T-helper 2 cell (primary cell): ENCODE data around the gene CDR2L.

Experiments used
- DNase-seq, 5 experiments: peaks; one replicate each; pipeline versions ENCODE4 v3.0.0 to v3.0.0-alpha.2; 2012 to 2022
- total RNA-seq, 2 donors: gene quantifications; one replicate each; lab custom pipeline; 2026; lab: John Stamatoyannopoulos, UW

The CDR2L gene
- total RNA-seq = 0.31 to 0.34 reads per million in 2 donors

DNA sequence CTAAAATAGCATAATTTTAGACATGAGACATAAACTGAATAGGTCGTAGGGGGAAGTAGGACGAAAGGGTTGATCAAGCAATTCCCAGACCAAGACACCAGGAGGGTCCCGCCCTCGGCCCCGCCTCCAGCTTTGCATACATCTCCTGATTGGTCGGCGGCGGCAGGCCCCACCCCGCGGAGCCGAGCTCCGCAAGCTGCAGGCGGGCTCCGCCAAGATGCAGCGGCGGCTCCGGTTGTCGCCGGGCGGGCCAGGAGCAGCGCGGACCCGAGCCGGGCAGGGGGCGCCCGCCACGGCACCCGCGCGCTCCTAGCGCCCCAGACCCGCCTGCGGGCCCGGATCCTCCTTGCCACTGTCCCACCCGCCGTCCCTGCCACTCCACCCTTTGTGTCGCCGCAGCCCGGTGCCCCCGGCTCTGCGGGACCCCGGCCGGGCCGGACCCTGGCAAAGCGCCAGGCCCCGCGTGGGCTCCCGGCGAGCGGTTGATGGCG is at the start of gene CDR2L:
Gene CDR2L (plus strand): TSS at position 215 of the 491 bp plus-strand sequence. CDS start 412 bp downstream, outside the sequence.
- peak; percentile 86 to 90 (median 87) for DNase-seq

DNA sequence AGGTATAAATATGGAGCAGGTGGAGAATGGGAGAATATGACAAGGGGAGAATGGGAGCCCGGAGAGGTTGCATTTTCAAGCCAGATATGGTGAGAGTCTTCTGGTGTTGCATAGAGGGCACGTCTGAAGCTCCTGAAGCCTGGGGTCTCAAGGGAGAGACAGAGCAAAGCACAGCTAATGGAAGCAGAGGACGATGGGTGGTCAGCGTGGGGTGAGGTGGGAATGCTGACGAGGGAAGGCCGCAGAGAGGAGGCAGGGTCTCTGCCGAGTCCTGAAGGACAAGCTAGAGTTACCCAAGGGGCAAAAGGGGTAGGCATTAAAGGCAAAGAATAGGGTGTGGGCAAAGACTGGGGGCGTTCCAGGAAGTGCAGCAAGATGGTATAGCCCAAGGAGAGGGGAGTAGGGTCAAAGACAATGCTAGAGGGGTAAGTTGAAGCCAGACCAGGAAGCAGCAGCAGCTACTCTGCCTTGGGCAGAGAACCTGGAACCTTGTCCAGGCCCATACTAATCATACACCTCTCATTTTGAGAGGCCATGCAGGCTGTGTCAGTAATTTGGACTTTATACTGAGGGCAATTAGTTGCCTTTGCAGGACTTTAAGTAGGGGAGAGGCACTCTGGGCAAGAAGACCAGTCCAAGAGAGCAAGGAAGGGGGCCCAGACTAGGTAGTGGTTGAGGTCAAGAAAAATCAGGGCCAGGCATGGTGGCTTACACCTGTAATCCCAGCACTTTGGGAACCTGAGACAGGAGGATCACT is 49.1 kb upstream of the CDR2L start:
- DNase-seq = no peak

DNA sequence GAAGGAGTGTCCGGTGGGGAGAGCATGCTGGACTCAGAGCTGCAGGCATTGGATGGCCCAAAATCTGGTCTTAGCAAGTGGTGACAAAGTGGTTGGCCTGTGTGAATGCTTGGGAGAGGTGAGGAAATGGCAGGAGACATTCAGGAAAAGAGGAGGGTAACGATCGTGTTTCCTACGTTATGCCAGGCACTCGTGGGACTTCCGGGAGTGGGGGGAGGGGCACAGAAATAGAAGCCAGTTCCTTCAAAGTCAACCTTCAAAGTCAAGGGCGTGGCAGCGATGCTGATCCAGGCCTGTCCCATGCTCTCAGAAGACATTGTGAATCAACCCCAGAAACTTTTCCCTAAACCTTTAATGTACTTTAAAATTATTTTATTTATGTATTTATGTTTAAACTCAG is 47.9 kb upstream of the CDR2L start:
- DNase-seq = no peak

- no peak for DNase-seq
Measured at GRCh38 chr17:74941128-74941725, 46.2 kb upstream of the CDR2L start.

DNA sequence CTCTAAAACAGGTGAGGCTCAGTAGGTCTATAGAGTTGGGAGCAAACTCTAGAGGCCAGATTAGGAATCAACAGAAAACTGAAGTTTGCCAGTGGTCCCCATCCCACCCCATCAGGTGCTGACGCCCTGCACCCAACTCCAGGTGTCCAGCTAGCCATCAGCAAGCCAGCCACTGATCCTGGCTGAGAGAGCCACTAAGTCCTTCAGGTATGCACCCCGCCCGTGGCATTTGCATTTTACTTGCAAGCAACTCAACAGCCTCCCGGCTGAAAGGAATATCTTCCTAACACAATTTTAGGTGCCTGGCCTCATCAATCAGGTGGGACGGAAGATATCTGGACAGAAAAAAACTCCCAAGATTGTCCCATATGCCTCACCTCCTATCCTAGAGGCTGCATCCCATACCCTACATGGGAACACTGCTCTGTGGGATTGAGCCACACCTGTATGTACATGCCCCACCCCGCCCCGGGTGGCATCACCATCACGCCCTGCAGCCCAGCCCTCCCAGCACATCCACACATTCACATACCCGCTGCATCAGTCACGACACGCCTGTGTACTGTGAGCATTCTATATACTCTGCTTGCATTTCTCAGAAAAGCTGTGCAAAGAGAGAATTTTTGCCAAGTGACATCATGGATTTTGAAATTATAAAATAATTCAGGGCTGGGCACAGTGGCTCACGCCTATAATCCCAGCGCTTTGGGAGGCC is 43.5 kb upstream of the CDR2L start:
- DNase-seq = no peak

- no peak for DNase-seq
Measured at GRCh38 chr17:74945543-74945942, 41.9 kb upstream of the CDR2L start.

DNA sequence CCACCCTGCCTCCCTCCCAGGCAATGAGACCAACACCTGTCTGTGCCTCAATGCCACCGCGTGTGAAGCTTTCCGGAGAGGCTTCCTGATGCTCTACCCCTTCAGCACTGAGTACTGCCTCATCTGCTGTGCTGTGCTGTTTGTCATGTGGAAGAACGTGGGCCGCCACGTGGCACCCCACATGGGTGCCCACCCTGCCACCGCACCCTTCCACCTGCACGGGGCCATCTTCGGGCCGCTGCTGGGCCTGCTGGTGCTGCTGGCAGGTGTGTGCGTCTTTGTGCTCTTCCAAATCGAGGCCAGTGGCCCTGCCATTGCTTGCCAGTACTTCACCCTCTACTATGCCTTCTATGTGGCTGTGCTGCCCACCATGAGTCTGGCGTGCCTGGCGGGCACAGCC is 40.8 kb upstream of the CDR2L start:
- DNase-seq = no peak

DNA sequence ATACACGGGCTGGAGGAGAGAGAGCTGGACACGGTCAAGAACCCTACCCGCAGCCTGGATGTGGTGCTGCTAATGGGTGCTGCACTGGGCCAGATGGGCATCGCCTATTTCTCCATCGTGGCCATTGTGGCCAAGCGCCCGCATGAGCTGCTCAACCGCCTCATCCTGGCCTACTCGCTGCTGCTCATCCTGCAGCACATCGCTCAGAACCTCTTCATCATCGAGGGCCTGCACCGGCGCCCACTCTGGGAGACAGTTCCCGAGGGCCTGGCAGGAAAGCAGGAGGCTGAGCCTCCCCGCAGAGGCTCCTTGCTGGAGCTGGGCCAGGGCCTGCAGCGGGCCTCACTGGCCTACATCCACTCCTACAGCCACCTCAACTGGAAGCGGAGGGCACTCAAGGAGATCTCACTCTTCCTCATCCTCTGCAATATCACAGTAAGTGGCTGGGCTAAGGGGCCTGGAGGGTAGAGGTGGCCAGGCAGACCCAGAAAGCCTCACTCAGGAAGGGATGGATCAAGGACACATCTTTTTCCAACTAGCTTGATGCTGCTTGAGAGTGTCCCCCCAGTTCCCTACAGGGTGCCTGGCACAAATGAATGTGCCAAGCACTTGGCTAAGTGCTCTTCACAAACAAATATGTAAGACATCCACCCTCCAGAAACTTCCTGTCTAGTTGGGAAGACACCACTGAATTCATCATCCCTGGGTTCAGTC is 40.2 kb upstream of the CDR2L start:
- DNase-seq = no peak

DNA sequence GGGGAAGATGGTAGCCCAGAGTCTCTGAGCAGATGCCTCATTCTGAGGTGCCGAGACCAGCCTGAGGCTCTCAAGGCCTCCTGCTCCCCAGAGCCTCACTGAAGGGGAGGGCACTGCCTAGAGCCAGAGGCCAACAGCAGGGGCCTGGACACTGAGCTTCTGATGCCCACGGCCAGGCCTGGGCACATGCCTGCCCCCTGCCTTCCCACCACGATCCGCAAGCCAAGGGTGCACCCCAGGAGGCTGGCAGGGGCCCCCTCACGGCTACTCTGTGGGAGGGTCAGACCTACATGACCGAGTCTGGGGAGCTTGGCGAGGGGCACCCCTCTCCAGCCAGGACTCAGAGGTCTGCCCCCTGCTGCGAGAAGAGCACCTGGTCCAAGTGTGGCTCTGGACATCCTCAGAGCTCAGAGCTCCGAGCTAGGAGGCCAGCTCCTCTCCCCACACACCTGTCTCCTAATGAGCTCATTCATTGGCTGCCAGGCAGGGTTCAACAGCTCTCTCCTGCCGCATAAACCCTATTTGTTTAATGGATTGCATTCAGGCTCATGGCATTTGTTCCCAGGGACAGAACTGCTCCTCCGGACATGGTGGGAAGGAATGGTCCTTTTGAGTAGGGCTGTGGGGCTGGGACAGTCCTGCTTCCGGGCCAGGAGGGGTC is 37.8 kb upstream of the CDR2L start:
- no peak for DNase-seq

- DNase-seq = no peak
Measured at GRCh38 chr17:74950207-74950606, 37.2 kb upstream of the CDR2L start.

DNA sequence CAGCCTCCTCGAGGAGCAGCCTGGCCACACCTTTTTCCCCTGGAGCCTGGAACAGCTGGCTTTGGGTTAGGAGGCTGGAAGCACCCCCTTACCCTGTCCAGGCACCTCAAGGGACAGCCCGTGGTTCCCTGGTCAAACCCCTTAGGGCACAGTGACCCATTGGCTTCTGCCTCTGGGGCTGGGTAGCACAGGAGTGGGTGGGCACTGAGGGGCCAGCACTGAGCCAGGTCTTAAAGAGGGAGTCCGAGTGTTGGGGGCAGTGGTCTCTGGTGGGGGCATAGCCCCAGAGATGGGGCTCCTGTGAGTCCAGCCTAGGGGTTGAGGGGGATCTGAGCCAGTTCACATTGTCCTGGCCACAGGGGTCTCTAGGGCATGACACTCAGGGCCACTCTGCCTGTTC is 36.4 kb upstream of the CDR2L start:
- no peak for DNase-seq

- DNase-seq = no peak
Measured at GRCh38 chr17:74951680-74952421, 35.6 kb upstream of the CDR2L start.

DNA sequence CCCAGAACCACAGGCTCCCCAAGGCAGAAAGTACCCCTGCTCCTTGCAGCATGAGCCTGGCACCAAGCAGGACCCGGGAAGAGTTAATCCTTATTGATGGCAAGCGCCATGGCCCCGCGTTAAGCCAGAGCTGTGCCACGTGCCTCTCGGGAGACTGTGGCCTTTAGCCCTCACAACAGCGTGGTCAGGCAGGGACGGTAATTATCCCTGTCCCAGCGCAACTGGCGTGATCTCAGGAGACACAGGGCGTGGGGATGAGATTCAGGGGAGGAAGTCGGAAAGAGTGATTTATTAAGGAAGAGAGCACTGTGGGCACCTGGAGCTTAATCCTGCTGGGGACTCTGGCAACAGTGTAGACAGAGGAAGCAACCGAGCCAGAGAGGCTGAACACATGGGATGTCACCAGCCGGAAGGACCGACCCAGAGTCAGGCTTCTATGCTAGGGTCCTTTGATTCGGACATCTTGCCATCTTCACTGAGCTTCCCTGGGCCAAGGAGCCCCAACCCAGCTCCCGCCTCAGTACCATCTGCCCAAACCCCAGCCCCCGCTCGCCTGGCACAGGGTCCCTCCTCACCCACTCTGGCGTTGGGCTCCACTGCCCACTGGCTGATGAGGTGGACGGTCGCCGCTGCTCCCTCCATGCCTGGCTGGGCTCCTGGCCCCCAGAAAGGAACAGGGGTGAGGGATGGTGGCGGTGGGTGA is 34.9 kb upstream of the CDR2L start:
- DNase-seq = no peak

DNA sequence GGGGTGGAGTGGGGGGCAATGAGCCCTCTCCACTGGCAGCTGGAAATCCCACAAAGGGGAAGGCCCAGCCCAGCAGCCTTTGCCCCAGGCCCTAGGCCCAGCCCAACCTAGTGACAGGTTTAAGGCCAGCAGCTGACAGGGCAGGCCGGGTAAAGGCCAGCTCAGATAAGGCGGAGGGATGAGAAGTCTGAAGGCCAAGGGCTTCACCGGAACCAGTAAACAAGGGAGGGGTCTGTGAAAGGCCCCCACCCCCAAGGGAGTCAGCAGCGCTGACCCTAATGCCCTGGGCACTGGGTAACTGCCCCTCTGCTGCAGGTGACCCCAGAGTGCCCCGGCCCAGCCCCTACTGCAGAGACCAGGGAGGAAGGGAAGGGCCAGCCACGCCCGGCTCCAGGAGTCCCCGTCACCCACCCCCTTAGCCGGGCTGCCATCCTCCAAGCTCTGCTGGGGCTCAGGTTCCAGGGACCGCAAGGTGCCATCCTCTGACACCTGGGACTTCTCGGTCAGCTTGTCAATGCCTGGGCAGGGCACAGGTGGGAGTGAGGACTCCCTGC is 34.2 kb upstream of the CDR2L start:
- no peak for DNase-seq

- DNase-seq = no peak
Measured at GRCh38 chr17:74954115-74954514, 33.3 kb upstream of the CDR2L start.

DNA sequence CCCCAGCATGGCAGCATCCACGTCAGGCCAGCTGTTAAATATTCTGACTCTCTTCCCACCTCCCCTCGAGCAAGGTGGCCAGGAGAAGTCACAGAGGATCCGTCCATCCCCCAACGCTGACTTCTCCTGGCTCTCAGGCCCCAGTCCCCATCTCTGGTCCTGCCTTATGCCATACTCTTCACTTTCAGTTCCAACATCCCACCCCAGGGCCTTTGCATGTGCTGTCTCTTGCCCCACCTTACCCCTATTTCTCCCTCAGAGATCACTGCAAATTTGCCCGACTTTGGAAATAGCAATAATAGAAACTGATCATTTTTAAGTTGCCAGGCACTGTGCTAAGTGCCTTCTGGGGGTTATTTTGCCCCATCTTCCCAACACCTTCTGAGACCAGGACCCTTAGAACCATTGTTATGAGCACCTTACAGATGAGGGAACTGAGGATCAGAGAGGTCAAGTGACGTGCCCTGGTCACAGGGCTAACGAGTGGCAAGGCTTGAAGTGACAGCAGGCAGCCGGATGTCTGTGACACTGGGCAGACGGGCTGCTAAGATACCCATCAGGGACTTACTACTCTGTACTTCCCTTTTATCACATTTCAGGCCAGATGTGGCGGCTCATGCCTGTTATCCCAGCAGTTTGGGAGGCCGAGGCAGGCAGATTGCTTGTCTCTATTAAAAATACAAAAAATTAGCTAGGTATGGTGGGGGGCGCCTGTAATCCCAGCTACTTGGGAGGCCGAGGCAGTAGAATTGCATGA is 32.6 kb upstream of the CDR2L start:
- no peak for DNase-seq

DNA sequence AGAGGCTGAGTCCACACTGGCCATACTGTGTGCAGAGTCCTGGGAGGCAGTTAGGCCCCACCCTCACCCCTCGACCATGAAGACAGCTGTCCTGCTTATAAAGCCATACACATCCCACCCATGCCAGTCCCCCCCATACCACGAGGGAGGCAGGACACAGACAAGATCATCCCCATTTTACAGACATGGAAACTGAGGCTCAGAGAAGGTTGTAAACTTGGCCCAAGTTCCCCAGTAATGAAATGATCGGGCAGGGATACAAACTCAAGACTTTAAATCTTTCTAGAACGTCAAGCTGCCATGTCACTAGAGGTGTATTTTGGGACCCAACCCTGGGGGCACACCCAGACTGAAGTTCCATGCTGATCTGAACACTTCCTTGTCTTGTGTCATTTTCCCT is 31.3 kb upstream of the CDR2L start:
- no peak for DNase-seq

GRCh38 chr17:74957935-74958740 is 29.3 kb upstream of the CDR2L start:
- peak; percentile 41 to 74 (median 65) for DNase-seq
